Choroid plexus epithelial cell (primary cell): ENCODE results near the gene RASL10A.

Source experiments
- DNase-seq: peaks from one replicate; pipeline ENCODE4 v3.0.0-alpha.2; 2010; ENCODE audit warnings: low read depth
- H3K4me3 ChIP-seq: 2 replicates; pipeline ENCODE4 v1.5.1; 2011; ENCODE audit warnings: low read depth, mild to moderate bottlenecking, control low read depth, low read length, moderate library complexity
- TF ChIP-seq, protein P1 (sequence below): conservative IDR thresholded peaks from 2 replicates; pipeline ENCODE4 v1.5.1; 2011; ENCODE audit warnings: low read depth, mild to moderate bottlenecking, control low read depth, inconsistent platforms, low read length, moderate library complexity

Gene RASL10A

DNA sequence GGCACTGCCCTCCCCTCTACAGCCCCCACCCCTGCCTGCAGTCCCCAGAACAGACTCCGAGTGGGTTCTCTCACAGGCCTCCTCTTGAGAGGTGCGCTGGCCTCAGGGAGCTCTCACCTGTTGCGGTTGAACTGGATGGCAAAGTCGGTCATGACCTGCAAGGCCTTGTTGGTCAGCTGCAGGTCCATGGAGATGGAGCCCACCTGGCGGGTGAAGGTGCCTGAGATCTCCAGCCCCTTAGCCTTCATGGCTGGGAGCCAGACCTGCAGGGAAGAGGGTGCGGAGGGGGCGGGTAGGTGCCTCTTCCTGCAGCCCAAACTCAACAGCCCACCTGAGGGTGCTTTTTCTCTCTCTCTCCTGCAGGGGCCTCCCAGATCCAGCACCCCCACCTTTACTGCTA, 18.7 kb upstream of the RASL10A start:
- TF ChIP-seq, protein P1, sequence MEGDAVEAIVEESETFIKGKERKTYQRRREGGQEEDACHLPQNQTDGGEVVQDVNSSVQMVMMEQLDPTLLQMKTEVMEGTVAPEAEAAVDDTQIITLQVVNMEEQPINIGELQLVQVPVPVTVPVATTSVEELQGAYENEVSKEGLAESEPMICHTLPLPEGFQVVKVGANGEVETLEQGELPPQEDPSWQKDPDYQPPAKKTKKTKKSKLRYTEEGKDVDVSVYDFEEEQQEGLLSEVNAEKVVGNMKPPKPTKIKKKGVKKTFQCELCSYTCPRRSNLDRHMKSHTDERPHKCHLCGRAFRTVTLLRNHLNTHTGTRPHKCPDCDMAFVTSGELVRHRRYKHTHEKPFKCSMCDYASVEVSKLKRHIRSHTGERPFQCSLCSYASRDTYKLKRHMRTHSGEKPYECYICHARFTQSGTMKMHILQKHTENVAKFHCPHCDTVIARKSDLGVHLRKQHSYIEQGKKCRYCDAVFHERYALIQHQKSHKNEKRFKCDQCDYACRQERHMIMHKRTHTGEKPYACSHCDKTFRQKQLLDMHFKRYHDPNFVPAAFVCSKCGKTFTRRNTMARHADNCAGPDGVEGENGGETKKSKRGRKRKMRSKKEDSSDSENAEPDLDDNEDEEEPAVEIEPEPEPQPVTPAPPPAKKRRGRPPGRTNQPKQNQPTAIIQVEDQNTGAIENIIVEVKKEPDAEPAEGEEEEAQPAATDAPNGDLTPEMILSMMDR: no peak
- H3K4me3 ChIP-seq: no peak overlapping the region
- DNase-seq: no peak

DNA sequence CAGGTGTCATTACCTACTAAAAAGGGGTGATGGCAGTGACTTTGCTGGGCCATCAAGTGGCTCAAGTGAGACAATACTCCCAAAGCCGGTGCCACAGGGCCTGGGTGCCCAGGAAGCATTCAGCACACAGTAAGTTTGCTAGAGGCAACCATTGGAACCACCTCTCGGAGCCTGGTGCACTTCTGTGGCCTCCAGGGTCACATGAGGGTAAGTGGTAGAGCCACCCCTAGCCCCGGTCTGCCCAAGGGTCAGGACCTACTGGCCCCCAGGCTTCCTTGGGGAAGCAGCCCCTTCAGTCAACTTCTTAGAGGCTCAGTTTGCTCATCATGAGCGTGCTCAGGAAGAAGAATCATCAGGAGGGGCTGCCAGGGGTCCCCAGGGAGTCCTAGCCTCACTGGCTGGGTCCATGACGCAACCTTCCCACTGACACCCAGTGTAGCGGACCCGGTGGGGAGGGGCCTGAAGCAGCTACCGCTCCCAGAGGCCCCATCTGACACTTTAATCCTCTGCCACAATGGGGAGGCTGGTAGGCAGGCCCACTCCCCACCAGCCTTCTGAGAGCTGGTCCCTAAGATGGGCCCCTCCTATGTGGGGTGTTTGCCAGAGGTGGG, 17.5 kb upstream of the RASL10A start:
- no peak overlapping the region for H3K4me3 ChIP-seq
- TF ChIP-seq, protein P1: no peak

DNA sequence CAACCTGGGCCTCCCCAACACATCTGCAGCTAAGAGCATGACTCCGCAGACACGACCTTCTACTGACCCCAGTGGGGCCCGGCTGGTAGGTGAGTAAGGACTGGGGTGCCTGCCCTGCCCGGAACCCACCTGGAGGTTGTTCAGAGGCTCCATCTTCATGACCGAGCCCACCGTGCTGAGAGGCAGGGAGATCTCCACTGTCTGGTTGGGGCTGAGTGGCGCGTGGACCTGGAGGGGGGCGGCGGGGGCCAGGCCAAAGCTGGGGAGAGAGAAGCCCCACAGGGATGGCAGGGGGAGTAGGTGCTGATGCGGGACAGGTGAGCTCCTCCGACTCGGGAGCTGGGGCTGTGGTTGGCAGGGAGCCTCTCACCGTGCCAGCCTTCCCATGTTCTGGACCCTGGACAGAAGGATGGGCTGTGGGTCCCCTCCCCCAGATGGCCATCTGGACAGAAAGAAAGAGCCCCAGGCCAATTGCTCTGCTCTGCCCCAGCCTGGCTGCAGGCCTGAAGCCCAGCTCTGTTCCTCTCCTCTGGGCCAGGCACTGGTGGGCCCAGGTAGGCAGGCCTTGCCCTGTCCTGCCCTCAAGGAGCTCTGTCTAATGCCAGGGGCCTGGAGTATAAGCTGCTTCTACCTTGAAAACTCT, 16.3 kb upstream of the RASL10A start:
- TF ChIP-seq, protein P1: no peak

More for the DNA sequence above, 17.5 kb upstream of the RASL10A start:
- no peak for DNase-seq

DNA sequence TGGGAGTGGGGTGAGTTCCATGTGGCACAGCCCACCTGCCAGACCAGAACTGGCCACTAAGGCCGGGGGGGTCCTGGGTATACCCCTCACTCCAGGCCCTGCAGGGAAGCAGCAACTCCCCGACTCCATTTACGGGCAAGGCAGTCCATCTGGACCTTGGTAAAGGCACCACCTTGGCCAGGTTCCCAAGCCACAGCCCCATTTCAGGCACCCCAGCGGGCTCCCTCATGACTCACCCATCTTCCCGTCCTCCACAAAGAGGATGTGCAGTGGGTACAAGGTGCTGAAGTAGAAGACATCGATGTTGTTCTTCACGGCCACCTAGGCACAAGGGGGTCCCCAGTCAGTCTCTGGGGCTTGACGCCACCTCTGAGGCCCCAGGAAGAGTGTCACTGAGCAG, 15.7 kb upstream of the RASL10A start:
- DNase-seq: peak; percentile 56

More for the DNA sequence above, 16.3 kb upstream of the RASL10A start:
- no peak overlapping the region for H3K4me3 ChIP-seq
- DNase-seq: no peak

DNA sequence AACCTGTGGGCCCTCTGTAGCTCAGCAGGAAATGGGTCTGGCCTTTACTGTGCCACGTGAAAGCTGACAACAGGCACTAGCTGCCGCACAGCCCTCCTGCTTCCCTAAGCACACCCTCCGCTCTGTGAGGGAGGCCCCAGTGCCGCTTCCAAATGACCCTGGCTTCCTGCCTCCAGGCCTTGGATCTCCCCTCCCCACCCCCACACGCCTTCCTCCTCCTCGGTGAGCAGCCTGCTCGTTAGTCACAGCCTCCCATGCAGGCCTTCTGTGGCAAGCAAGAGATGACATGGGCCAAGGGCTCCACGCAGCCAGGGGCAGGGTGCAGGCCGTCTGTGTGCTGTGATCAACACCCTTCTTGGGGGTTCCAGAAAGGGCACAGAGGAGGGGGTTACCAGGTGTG, 15.3 kb upstream of the RASL10A start:
- H3K4me3 ChIP-seq: no peak overlapping the region
- DNase-seq: peak; percentile 84

More for the DNA sequence above, 15.7 kb upstream of the RASL10A start:
- TF ChIP-seq, protein P1: no peak
- H3K4me3 ChIP-seq: no peak overlapping the region

DNA sequence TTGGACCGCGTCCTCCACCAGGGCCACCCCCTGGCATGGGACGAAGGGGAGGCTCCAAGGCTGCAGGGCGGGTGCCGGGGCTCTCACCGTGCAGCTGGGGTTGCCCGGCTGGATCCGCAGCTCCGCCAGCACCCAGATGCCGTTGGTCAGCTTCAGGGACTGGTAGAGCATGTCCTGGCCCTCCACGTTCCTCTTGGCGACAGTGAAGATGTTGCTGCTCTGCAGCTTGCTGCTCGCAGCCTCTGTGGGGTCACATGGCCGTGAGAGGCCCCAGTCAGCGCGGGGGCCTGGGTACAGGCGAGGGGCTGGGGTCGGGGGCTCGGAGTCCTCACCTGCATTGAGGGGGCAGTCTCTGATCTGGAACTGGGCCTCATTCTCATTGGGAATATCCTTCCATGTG, 14.8 kb upstream of the RASL10A start:
- DNase-seq: no peak
- no peak overlapping the region for H3K4me3 ChIP-seq
- TF ChIP-seq, protein P1: no peak

More for the DNA sequence above, 15.3 kb upstream of the RASL10A start:
- TF ChIP-seq, protein P1: no peak

DNA sequence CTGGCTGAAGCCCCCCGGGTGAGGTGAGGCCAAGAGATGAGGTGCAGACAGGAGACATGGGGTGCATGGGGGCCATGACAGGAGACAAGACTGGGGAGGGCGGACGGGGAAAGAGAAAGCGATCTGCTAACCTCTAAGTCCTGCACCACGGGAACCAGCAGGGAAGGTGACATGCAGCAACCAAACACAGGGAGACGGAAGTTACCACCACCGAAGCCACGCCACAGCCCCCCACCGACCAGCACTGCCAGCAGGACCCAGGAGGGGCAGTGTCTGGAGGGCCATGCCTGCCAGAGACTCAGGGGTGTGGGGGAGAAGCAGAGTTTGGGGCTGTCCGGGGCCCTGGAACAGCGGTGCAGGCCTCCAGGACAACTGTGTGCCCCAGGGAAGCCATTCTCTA, 14.1 kb upstream of the RASL10A start:
- TF ChIP-seq, protein P1: no peak
- no peak for DNase-seq
- no peak overlapping the region for H3K4me3 ChIP-seq
